Astrocyte (in vitro differentiated cells and primary cell): Measurements from ENCODE around the gene BPI.

ENCODE experiments used
- CTCF ChIP-seq: IDR thresholded peaks from 2 replicates; pipeline ENCODE4 v1.5.1; 2011; ENCODE audit warnings: low read depth, mild to moderate bottlenecking, inconsistent platforms, low read length, moderate library complexity; ENCODE audit not compliant: insufficient read depth
- EZH2 ChIP-seq: IDR thresholded peaks from 2 replicates; pipeline ENCODE4 v1.6.1; 2012; ENCODE audit warnings: mild to moderate bottlenecking, low read length, inconsistent platforms; ENCODE audit not compliant: insufficient read depth

GRCh38 chr20:38256021-38256420, 47.9 kb upstream of the BPI start:
- TF ChIP-seq CTCF (no peak), EZH2 (no peak)
